GM12892 (cell line): Measurements from ENCODE around the gene ANK3.

Experiments used
- POLR2A ChIP-seq: IDR thresholded peaks from 2 replicates; pipeline ENCODE4 v1.6.1; 2011; ENCODE audit warnings: low read depth, low read length, control low read depth
- POLR2AphosphoS5 ChIP-seq: IDR thresholded peaks from 2 replicates; pipeline ENCODE4 v1.6.1; 2011; ENCODE audit warnings: low read depth, low read length, control low read depth

DNA sequence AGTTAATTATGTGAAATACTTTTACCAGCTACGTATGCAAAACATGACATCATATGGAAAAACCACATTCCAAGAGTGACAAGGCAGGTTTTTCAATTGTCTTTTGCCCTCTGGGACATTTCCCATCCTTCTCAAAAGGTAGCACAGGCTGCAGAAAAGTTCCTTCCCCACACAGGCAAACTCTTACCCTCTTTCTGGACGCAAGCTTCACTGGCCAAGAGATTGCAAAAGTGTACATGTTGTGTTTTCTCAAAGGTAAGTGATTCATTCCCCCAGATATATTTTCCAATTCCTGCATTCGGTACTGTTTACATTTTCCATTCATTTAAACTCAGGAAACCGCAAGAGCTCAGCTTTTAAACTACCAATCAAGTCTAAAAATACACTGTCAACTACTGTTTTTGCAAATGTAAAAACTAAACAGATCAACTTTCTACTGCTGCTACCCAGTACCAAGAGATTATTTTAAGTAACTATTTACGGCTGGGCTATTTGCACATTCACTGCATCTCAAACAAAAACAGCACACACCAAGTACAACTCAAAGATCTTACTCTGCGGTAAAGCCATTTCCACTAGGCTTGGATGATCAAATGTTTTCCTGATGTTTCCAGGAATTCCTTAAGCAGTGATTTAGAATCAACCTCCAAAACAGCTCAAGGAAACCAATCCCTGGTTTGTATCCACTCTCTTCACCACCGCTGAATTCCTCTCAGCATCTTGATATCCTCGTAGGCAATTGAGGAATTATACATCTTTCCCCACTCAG is 249.7 kb downstream of the ANK3 start:
- TF ChIP-seq POLR2A (no peak), POLR2AphosphoS5 (no peak)
